HepG2 (cell line): ENCODE results near the gene NFE2L1. TPM values are rescaled to one million over a fixed set of nuclear protein-coding genes. Genes with fewer than 3 reads are reported as not detected.

Experiments used
- BORCS8-MEF2B ChIP-seq: sonication (generic); formaldehyde crosslinking; IDR thresholded peaks from 2 replicates; pipeline ENCODE4 v1.8.0; 2022; ENCODE audit warnings: mild to moderate bottlenecking, missing genetic modification reagents
- CBX5 ChIP-seq: sonication (generic); formaldehyde crosslinking; IDR thresholded peaks from 2 replicates; pipeline ENCODE4 v1.4.0; 2020; ENCODE audit warnings: missing genetic modification reagents, borderline replicate concordance
- FOXC1 ChIP-seq: sonication (generic); formaldehyde crosslinking; IDR thresholded peaks from 2 replicates; pipeline ENCODE4 v1.8.0; 2022; ENCODE audit warnings: mild to moderate bottlenecking, missing genetic modification reagents, borderline replicate concordance
- KDM3A ChIP-seq: IDR thresholded peaks from 2 replicates; pipeline ENCODE4 v1.6.1; 2018; ENCODE audit warnings: low read depth, missing compliant biosample characterization
- NPAS2 ChIP-seq: sonication (generic); formaldehyde crosslinking; IDR thresholded peaks from 2 replicates; pipeline ENCODE4 v1.8.0; 2022; ENCODE audit warnings: mild to moderate bottlenecking, missing genetic modification reagents, borderline replicate concordance
- PAX8 ChIP-seq: sonication (generic); formaldehyde crosslinking; IDR thresholded peaks from 2 replicates; pipeline ENCODE4 v1.8.0; 2022; ENCODE audit warnings: mild to moderate bottlenecking, missing genetic modification reagents, borderline replicate concordance
- PBX3 ChIP-seq: sonication (generic); formaldehyde crosslinking; IDR thresholded peaks from 2 replicates; pipeline ENCODE4 v1.8.1; 2023; ENCODE audit warnings: missing genetic modification reagents, inconsistent platforms, borderline replicate concordance
- PREB ChIP-seq: sonication (generic); formaldehyde crosslinking; IDR thresholded peaks from 2 replicates; pipeline ENCODE4 v1.4.0; 2020; ENCODE audit warnings: missing genetic modification reagents
- PTBP1 ChIP-seq: fragments of 200-400 bp; formaldehyde crosslinking; IDR thresholded peaks from 2 replicates; pipeline ENCODE4 v1.6.1; 2018; ENCODE audit warnings: low read length, low read depth; ENCODE audit not compliant: poor library complexity, severe bottlenecking
- RBM39 ChIP-seq: fragments of 200-400 bp; formaldehyde crosslinking; IDR thresholded peaks from one replicate; pipeline ENCODE4 v1.6.1; 2018; ENCODE audit warnings: antibody characterized with exemption, mild to moderate bottlenecking, low read depth, low read length; ENCODE audit not compliant: poor library complexity, severe bottlenecking
- ZBTB42 ChIP-seq: sonication (generic); formaldehyde crosslinking; IDR thresholded peaks from 2 replicates; pipeline ENCODE4 v1.5.0; 2020; ENCODE audit warnings: mild to moderate bottlenecking, missing genetic modification reagents
- ZNF224 ChIP-seq: sonication (generic); formaldehyde crosslinking; IDR thresholded peaks from 2 replicates; pipeline ENCODE4 v1.5.0; 2020; ENCODE audit warnings: mild to moderate bottlenecking, missing genetic modification reagents
- ZNF335 ChIP-seq: sonication (generic); formaldehyde crosslinking; IDR thresholded peaks from 2 replicates; pipeline ENCODE4 v1.4.0; 2020; ENCODE audit warnings: missing genetic modification reagents
- ZNF407 ChIP-seq: sonication (generic); formaldehyde crosslinking; IDR thresholded peaks from one replicate; pipeline ENCODE4 v1.5.1; 2020; ENCODE audit warnings: mild to moderate bottlenecking, missing genetic modification reagents; ENCODE audit errors: not compliant biosample characterization
- ZNF574 ChIP-seq: sonication (generic); formaldehyde crosslinking; IDR thresholded peaks from 2 replicates; pipeline ENCODE4 v1.4.0; 2020; ENCODE audit warnings: missing genetic modification reagents
- polyA plus RNA-seq, 8 experiments: library from polyadenylated mRNA; depleted of rRNA in 3 of 8; stranded (reverse) in 7 of 8; unstranded in 1 of 8; fragments of >200 nt; fragmentation: Illumina TruSeq in 4 of 8; extraction: Trizol in 4 of 8; gene quantifications; 2 replicates each; pipeline versions ENCODE4 v1.2.1 to v1.2.3, GENCODE V29; 2011 to 2016; ENCODE audit warnings: low read depth in 4 of 8, missing spikeins in 1 of 8, mixed read lengths in 1 of 8; ENCODE audit not compliant: insufficient read depth in 1 of 8
- total RNA-seq, 5 experiments: library from RNA; depleted of rRNA; stranded (reverse); fragments of >200 nt; fragmentation: Illumina TruSeq; extraction: Trizol; gene quantifications; 2 replicates each; pipeline ENCODE4 v1.2.3, GENCODE V29; 2016; ENCODE audit warnings: low read depth in 1 of 5

Gene NFE2L1
- total and polyA plus RNA-seq, 2 of the 13 experiments (the other 11 are each of a cell fraction or from before 2014, with no cell fraction given): 67.0 to 234 TPM

DNA sequence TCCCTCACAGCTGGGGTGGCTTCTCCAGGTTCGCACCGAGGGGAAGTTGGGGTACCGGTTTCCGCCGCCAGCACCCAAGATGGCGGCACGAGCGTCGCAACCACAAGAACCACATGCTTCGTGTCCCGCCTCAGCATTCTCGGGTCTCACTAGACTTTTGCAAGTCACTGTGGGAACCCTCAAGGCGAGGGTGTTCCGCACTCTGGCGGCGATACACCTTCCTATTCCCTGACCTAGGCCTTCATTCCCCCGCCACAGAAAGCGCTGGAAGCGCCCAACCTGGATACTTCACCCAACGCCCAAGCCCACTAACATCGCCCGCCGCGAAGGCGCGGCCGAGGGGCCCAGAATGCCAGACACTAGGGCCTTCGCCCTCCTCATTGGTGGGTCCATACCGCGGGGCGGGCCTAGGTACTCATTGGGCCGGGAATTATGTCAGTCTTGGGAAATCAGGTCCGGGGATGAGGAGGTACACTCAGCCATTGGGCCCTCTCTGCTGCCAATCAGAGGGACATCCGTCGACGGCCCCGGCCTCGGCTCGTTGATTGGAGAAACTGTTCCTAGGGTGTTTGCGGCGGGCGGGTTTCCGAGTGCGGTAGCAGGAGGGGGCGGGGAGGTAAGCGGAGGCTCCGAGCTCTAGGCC, at the start of gene NFE2L1 (continued):
- TF ChIP-seq ZNF407 (CRISPR knock-in tag): no peak
- no peak for TF ChIP-seq PREB
- peak; percentile 94; the same call in 1 of the 2 replicates for TF ChIP-seq ZBTB42 (CRISPR knock-in tag)
- TF ChIP-seq CBX5 (CRISPR knock-in tag): 0 out of 2 replicates have a peak, but pooled peaks have one; percentile 21
- no peak; the same call in none of the 2 replicates for TF ChIP-seq BORCS8-MEF2B
- peak; percentile 92; the same call in 1 of the 2 replicates for TF ChIP-seq ZNF224 (CRISPR knock-in tag)
- no peak for TF ChIP-seq NPAS2
- TF ChIP-seq RBM39: no peak
- no peak for TF ChIP-seq ZNF335 (CRISPR knock-in tag)
- no peak; the same call in 1 of the 2 replicates for TF ChIP-seq ZNF574 (CRISPR knock-in tag)
- 0 out of 2 replicates have a peak, but pooled peaks have one; percentile 2 for TF ChIP-seq KDM3A (CRISPR knock-in tag)
- TF ChIP-seq FOXC1: no peak; the same call in none of the 2 replicates
- TF ChIP-seq PAX8 (CRISPR knock-in tag): 0 out of 2 replicates have a peak, but pooled peaks have one; percentile 66
- peak; percentile 92; the same call in 1 of the 2 replicates for TF ChIP-seq PBX3
- TF ChIP-seq PTBP1: peak; percentile 35
